Hindlimb muscle (tissue), 1 donor: Measurements from ENCODE around the gene ZP1. TPM values are rescaled to one million over a fixed set of nuclear protein-coding genes. Genes with fewer than 3 reads are reported as not detected.

ENCODE experiments used
- DNase-seq: peaks from one replicate; pipeline ENCODE4 v3.0.0-alpha.2; 2013
- polyA plus RNA-seq: library from polyadenylated mRNA; unstranded; fragments of 120-200 nt; gene quantifications from one replicate; pipeline ENCODE4 v1.2.1, GENCODE V29; 2013; ENCODE audit not compliant: insufficient read length

The ZP1 gene
- polyA plus RNA-seq, 1 donor, result 0.36 TPM

DNA sequence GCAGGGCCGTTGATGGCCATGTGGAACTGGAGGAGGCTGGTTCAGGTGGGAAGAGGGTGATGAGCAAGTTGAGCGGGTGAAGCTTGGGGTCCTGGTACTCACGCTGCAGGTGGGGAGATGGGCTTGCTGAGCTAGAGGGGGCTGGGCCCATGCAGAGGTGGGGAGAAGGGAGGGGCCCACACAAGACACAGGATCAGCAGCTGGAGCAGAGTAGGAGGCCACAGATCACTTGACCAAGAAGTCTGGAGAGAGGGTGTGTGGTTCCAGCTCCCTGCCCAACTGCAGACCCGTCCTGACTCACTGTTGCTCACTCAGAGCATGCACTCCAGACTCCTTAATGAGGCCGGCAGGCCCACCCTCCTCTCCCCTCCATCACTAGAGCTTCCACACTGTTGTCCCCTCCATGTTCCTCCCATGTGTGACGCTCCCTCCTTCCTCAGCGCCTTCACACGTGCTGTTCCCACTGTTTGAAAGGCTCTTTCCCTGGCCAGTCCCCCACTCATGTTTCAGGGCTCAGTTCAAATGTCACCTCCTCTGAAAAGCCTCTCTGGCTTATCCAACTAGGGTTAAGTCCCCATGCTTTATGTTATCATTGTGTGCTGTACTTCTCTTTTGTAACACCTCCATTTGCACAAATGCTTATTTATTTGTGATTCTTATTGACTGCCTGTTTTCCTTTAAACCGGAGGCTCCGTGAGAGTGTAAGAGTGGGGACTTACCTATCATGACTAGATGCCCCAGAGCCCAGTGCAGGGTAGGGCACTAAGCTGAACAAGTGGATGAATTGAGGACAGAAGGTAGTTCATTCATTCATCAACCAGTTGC lies 23.1 kb upstream of the ZP1 start:
- DNase-seq, result no peak

DNA sequence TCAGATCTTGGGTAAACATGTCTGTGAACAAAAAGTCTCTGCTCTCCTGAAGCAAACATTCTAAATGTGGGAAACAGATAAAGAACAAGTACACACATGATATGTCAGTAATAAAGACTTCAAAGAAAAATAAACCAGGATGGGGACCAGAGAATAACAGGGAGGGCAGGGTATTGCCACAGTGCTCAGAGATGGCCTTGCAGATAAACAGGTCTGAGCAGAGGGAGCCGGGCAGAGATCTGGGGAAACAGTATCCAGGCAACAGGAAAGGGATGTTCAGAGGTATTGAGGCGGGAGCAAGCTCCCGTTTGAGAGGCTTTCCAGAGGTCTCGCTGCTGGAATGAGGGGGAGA lies 22.5 kb upstream of the ZP1 start:
- no peak for DNase-seq

DNA sequence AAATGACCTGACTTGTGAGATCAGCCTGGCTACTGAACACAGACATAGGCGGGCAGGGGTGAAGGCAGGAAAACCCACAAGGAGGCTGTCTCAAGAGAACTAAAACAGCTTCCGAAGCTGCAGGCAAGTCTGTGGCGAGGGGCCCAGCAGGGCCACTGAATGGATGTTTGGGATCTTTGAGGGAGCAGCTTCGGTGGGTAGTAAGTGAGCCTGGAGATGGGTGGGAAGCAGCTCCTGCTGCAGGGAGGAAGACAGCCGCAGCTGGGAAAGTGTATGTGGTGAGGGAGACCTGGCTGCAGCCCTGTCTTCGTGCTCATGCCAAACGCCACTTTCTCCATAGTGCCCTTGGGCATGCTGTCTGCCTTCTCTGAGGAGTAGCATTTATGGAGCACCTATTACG lies 22.0 kb upstream of the ZP1 start:
- no peak for DNase-seq

DNA sequence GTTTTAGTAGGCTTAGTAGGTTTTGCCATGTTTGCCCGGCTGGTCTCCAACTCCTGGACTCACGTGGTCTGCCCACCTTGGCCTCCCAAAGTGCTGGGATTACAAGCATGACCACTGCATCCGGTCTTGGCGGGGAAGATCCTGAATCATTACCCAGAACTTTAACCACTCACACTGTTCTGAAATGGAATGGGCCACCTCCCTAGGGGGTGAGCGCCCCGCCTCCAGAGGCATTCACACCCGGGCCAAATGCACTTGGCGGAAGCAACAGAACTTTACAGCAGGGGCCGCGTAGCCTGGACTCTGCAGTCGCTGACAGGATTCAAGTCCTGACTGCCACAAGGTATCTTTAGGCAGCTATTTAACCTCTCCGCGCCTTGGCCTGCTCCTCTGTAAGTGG lies 20.1 kb upstream of the ZP1 start:
- no peak for DNase-seq

DNA sequence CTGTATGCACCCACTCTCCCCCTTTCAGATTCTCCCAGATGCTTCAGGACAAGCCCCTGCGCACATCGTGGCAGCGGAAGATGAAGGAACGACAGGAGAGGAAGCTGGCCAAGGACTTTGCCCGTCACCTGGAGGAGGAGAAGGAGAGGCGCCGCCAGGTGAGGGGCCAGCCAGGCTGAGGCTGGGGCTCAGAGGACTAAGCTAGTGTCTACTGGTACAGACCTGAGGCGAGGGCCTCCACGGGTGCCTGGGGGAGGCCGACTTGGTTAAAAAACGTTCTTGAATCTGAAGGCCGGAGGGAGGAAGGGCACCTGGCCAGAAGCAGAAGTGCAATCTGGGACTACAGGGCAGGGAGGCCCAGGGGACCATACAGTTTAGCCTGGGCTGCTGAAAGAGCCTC lies 19.4 kb upstream of the ZP1 start:
- no peak for DNase-seq

DNA sequence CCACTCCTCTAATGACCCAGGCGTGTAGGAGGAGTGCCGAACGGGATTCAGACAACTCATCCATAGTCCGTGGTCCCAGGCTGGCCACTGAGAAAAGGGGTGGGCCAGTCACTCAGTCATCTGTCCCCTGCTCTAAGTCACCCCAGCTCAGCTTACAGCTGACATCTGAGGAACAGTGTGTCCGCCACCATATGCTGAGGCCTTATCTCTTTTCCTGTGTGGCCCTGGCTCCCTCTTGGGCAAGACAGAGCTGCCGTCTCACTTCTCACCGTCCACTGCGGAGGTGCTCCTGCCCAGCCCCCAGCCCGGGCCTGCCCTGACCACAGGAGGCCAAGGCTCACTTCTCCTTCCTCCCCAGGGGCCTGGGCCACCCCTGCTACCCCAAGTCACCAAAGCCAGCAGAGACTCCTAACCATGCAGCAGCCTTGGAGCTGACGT lies 18.6 kb upstream of the ZP1 start:
- DNase-seq, result no peak

DNA sequence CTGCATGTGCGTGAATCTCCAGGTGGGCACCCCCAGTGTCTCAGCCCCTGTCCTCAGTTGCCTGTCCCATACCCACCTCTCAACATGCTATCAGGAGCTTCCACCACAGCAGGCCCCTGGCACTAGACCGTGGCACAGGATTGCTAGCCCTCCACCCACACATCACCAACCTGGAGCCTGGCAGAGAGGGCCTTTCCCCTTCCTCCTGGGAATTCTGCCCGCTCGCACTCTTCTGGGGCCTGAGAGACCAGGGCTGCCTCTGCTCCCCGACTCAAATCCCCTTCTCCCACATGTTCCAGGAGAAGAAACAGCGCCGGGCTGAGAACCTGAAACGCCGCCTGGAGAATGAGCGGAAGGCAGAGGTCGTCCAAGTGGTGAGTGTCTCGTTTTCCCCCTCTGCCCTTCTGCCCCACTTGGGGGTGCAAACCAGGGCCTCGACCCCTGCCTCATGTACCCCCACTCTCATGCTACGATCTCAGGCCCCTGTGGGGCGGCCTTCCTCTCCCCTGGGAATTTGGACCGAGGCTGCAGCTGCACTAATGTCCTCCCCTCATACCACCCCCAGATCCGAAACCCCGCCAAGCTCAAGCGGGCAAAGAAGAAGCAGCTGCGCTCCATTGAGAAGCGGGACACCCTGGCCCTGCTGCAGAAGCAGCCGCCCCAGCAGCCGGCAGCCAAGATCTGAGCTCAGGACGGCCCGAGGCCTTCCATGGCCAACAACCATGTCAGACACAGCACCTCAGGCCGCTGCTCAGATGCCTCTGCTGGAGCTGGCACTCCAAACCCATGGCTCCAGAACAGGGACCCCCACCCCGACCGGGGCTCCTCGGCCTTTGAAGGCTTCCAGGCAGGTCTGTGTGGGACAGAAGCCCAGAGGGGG lies 17.5 kb upstream of the ZP1 start:
- no peak for DNase-seq

DNA sequence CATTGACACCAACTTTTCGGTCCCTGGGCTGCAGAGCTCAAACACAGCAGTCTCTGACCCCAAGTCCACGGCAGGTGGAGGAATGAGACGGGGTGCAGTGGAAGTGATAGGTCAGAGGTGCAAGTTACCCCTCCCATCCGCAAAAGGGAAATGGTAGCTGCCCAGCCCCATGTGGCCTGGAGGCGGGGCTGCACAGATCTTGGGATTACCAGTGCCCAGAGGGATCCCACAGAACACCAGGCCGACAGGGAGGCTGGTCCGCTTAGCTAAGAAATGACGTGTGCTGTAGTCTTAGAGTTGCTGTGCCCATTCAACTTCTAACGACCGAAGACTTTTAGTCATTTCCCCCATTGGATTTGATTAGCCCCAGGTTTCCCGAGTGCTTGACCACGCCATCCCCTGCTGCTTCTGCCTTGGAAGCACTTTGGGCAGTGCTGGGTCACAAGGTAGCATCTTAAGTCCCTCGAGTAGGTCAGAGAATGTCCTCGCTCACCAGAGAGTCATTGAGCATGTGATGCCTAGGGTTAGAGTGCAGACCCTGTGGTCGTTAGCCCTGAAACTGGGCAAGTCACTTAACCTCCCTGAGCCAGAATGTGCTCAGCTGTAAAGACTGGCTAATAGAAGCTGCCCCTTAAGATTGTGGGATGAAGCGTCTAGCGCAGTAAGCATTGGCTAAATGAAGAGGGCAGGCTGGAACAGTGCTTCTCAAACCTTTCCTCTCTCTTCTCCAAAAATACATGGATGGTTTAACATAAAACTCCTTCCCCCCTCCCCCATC lies 15.8 kb upstream of the ZP1 start:
- DNase-seq, result no peak

DNA sequence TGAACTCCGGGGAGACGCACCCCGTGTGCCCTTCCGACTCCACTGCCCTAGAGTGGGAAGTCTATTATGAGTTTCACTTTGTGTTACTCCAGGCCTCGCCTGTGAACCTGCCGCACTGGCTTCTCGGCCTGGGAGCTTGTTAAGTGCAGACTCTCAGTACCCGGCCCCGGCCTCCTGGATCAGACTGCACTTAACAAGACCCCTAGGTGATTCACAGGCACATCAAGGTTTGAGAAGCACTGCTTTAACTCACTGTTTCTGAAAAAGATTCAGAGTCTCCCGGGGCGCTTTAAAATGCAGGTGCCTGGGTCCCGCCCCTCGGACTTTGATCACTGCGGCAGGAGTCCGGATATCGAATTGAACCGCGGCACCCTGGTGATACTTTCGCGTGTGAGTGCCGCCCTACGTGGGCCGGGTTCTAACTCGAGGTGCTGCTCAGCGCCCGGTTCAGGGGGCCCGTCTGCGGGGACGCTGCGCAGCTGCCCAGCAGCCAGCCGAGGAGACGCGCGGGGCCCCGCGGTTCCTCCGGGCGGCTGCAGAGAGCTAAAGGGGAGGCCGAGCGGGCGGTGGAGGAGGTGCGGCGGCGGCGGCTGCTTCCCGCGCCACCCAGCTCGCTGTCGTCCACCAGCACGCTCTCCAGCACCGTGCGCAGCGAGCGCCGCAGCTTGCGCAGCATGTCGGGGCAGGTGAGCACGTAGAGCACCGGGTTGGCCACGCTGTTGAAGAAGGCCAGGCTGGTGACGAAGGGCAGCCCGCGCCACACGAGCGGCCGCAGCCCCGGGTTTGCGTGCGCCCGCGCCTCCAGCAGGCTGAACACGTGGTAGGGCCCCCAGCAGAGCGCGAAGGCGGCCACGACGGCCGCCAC lies 15.0 kb upstream of the ZP1 start:
- no peak for DNase-seq

DNA sequence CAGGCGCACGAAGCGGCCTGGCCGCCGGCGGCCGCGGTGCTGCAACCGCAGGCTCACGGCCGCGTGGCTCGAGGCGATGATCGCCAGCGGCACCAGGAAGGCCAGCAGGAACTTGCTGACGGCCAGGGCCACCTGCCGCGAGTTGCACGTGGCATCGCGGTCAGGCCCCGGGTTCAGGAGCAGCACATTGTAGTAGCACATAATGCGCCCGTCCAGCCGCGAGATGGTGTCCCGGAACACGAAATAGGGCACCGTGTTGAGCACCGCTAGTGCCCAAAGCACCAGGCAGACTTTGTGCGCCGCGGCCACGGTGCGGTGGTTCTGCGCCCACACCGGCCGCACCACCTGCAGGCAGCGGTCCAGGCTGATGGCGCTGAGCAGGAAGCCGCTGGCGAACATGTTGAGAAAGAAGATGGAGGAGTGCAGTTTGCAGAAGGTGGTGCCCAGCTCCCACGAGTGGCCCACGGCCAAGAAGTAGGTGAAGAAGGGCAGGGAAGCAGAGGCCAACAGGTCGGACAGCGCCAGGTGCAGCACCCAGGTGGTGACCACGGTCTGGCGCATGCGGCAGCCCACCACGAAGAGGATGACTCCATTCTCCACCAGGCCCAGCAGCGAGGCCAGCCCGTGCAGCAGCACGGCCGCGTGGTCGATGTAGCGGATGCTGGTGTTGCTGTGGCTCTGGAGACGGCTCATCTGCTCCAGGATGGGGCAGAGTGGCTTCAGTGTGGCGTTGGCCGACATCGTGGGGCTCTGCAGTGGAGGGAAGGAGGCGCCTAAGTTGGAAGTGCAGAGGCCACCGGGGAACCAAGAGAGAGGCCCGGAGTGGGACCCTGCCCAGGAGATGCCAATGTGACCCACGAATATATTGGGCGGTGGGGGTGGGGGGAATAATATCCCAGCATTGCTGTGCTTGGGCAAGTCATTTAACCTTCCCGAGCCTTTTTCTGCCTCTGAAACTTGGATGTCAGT lies 14.1 kb upstream of the ZP1 start:
- no peak for DNase-seq

DNA sequence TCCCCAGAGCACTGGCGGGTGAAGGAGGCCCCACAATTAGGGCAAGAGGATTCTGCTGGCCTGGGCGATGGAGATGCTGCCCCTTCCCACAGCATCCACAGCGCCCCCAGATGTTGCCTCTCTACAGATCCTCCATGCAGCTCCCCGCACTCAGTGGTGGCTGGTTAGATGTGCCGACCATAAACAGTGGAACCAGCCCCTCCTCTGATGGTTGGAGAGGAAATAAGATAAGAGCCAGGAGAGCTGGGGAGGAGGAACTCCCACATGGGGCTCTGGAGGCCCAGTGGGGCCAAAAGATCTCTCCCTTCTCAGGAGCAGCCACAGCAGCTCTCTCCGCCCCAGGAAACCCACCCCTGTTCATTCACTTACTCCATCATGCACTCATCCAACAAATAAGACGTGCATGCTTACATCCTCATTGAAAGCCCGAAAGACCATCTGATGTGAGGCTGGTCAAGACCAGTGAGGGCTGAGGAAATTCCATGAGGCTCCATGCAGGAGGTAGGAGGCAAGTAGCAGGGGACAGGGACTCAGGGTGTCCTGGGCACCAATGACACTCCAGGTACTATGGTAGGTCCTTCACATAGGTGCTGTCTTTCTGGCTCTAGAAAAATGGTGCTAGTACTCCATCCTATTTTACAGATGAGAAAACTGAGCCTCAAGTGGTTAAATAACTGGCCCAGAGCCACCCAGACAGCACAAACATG lies 13.0 kb upstream of the ZP1 start:
- no peak for DNase-seq

DNA sequence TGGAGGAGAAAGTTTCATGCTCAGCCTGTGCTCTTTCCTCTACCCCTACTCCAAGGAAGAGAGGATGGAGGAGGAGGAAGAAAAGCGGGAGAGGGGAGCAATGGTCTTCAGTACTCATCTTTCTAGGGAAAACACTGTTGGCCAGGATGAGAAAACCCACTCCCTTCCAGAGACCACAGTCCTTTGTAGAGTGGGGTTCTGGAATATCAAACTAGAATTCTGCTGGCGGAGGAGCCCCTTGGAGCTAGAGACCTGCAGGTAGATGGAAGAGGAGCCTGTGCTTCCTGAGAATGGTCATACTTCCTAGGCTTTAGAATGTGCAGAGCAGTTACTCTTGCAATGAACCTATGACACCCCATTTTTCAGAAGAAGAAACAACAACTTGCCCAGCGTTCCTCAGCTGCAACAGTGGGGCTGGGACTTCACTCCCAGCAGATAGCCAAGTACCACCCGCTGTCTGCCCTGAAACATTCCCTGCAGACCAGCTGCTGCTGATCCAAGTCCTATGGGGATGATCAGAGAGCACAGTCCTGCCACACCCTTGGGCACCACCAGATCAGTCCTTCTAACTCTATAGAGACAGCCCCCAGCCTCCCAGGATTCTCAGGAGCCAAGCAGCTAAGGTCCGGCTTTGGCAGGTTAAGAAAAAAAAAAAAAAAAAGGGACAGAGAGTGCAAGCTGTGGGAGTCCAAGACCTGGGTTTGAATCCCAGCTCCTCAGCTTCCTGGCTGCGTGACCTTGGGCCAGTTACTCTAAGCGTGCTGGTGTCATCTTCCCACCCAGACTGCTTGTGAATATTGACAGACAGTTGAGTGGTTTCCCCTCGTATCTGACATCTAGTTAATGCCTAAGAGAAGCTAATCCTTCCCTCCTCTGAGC lies 12.3 kb upstream of the ZP1 start:
- DNase-seq, result no peak

DNA sequence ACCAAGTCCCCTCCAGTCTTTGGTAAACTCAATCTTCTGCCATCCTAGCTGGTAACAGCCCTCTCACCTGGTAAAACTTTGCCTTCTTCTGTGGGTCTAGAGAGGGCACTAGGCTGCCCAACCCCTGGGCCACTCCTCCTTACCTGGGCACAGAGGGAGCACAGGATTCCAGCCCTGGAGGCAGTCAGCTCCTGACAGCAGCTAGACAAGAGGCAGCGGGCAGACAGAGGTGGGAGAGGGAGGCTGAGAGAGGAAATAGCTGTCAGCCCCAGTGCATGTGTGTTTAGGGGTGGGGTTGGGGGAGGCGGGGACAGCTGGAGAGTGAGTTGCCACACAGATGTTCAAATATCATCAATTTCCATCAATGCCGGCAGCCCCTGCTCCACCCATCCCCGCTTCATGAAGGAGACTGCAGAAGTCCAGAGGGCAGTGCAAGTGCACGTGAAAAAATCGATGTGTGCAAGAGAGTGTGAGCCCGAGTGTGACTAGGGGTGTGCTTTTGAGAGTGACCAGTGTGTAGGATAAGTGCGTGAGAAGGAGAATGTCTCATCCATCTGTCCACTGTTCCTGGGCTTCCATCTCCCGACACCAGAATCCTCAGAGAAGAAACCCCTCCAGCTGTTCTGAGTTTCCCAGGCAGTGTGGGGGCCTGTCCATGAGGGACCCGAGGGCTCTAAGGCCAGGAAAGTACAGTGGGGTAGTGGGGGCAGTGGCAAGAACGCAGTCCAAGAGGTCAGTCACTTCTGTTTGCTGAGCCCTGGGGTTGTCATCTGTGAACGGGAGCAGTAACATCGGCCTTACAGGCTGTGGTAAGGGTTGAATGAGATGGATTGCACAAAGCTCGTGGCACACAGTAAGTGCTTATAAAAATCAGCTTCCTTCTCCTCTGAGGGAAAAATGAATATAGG lies 11.4 kb upstream of the ZP1 start, which contains the start of gene PTGDR2:
PTGDR2 (minus strand) TSS at position 225 of the 908 bp plus-strand sequence. CDS start 2,228 bp downstream, outside the sequence.
- no peak for DNase-seq

DNA sequence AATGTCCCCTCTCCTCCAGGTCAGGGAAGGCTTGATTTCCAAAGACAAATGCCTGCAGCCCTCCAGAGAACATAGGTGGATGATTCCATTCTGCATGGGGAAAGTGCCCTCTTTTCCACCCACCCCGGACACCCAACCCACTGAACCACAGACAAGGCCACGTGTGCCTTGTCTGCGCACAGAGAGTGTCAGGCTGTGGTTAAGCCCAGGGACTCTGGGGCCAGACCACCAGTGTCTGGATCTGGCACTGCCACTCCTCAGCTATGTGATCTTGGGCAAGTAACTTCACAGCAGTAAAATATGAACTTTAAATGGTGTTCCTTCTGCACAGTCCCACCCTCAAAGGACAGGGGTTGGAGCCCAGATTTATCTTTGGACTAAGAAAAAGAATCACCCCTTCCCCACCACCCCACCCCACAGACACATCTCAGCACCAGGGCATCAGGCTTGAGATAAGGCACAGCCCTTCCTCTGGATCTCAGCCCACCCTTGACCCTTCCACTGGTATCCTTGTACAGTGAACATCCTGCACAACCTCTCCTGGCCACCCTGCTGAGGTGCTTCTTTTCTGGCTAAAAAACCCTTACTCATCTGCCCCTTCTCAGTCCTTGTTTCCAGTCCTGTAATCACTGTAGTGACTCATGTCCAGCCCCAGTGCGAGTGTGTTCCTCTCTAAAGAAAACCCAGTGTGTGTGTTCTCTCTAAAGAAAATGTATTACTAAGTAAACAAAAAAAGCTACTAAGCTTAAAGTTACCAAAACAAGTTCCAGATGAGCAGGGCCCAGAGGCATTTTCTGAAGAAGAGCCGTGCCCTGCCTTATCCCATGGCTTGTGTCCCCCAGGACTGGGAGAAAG lies 9.7 kb upstream of the ZP1 start:
- DNase-seq, result no peak

DNA sequence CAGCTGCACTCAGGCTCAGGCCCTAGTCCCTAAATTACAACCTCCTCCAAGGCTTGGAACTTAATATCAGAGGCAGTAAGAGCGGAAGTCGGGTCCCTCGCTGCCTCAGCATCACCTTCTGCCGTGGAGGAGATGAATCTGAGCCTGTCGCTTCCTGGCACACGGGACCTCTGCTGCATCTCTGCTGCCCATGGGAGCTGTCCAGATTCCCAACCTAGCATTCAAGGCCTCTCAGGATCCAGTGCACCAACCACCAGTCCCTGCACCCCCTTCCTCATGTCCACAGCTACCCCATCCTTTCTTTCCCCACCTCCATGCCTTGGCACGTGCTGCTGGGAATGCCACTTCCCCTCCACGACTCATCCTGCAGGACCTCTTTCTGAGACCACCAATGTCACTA lies 9.1 kb upstream of the ZP1 start:
- no peak for DNase-seq

DNA sequence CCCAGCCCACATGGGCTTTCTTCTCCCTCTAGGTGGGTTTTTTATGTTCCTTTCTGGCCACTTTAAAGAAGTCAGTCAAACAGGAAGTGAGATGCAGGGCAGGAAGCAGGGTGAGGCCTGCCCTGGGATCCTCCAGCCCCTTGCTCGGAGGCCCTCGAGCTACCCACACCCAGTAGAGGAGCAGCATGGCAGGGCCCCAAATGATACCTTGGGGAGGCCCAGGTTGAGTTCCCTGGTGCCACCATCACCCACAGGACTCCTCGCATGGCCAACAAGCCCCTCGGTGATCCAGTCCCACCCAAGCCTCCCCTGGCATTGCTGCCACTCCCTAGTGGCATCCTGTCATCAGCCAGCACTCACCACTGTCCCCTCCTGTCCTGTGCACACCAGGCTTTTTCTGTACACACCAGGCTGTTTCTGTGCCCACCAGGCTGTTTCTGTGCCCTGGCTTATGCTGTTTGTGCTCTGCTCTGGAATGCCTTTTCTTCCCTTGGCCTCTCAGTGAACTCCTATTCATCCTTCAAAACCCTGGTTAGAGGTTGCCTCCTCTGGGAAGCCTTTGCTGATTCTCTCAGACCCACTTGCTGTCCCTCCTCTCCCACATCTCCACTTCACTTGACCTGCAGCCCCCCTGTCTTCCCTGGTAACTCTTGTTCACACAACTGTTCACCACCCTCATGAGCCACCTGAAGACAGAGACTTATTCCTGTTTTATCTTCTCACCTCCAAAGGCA lies 8.4 kb upstream of the ZP1 start:
- no peak for DNase-seq
